ENCODE data around the gene ZFYVE27. TPM values are rescaled to one million over a fixed set of nuclear protein-coding genes. Genes with fewer than 3 reads are reported as not detected.

ZFYVE27 gene
- total and polyA plus RNA-seq, 10 of the 15 experiments (the other 5 are each of a cell fraction or from before 2014, with no cell fraction given), result 1.1 to 28.9 (median 21.4) TPM

- TF ChIP-seq PRDM15 (CRISPR knock-in tag; IDR thresholded peaks at IDR 0.05) (no peak), HCFC1 (IDR thresholded peaks at IDR 0.05; ENCODE audit: low read length) (no peak), IKZF2 (IDR thresholded peaks at IDR 0.05) (no peak), NBN (IDR thresholded peaks at IDR 0.05) (no peak)
Measured at GRCh38 chr10:97774811-97775294, 37.9 kb downstream of the ZFYVE27 start (continued).

- H3K4me3 ChIP-seq, result no peak overlapping the region
- BruUV-seq (replicated peaks), result no TSS peak
- intact Hi-C loops (cut with micrococcal nuclease; ENCODE audit: unreplicated experiment) (no loop called here), in situ Hi-C loops (cut with MboI) (no loop called here)
- peaks cover 0 to 6% of the 10 kb centered on the region in 2 experiments; a peak in 2 of 4 replicates for H3K27me3 ChIP-seq (replicated peaks in 1 of 2; ENCODE audit: control insufficient read depth in 2 of 2, insufficient read depth in 2 of 2, low read length in 1 of 2)
- H3K4me1 ChIP-seq (ENCODE audit: control insufficient read depth, insufficient read depth, low read length), result no peaks in the 10 kb centered on the region
- H3K9me3 ChIP-seq (replicated peaks; ENCODE audit: control insufficient read depth, insufficient read depth, low read length), result no peaks in the 10 kb centered on the region
- no peak overlapping the region for H2AFZ ChIP-seq (ENCODE audit: control insufficient read depth, low read depth, low read length)
- WGBS (ENCODE audit: insufficient coverage, insufficient replicate concordance, low lambda C conversion rate, missing lambda C conversion rate), result 39% methylated on average over 4 of the region's 4 CpGs
- ChIA-PET RAD21 (ENCODE audit: unreplicated experiment) (no interaction called here), SMC1A (ENCODE audit: uncharacterized antibody, unreplicated experiment) (no interaction called here), CTCF (no interaction called here), POLR2A (no interaction called here)
- TF ChIP-seq DPF2 (IDR thresholded peaks at IDR 0.05), result no peak
- H3K4me2 ChIP-seq (ENCODE audit: control insufficient read depth, insufficient read depth), result no peak overlapping the region
- H4K20me1 ChIP-seq (ENCODE audit: control insufficient read depth, insufficient read depth), result no peaks in the 10 kb centered on the region; the same call in 1 of the 2 replicates
- no peaks in the 10 kb centered on the region for H3K36me3 ChIP-seq (ENCODE audit: control insufficient read depth in 2 of 2, insufficient read depth in 2 of 2, low read length in 1 of 2)
- H3K79me2 ChIP-seq (ENCODE audit: control insufficient read depth, insufficient read depth, low read length), result no peaks in the 10 kb centered on the region
- H3K27ac ChIP-seq (ENCODE audit: control insufficient read depth, insufficient read depth), result no peak overlapping the region
- H3K9ac ChIP-seq (ENCODE audit: control insufficient read depth, insufficient read depth, low read length), result no peak overlapping the region
- ATAC-seq, result no peak
- no peak for FAIRE-seq
- DNase-seq (ENCODE audit: low read depth, low spot score), result no peak
Measured at GRCh38 chr10:97777143-97777542, 40.2 kb downstream of the ZFYVE27 start.
